HG03064 (cell line): Measurements from ENCODE around the gene TM7SF3.
"Not testable (repeated sequence)": the region's sequence is repeated elsewhere in the genome, so short reads cannot be mapped to it uniquely, and the experiment has no call there.

Source experiments
- ATAC-seq: cut with Tn5 transposase; IDR thresholded peaks from one replicate; pipeline ENCODE4 v1.9.1; 2021; ENCODE audit warnings: low read depth; ENCODE audit not compliant: unreplicated experiment

Gene TM7SF3

GRCh38 chr12:26987634-26988424 lies 26.4 kb downstream of the TM7SF3 start:
- ATAC-seq = no peak

- ATAC-seq = no peak
These were observed 31.3 kb downstream of the TM7SF3 start for GRCh38 chr12:26982866-26983265.

GRCh38 chr12:26979733-26980132 lies 34.5 kb downstream of the TM7SF3 start:
- ATAC-seq = no peak

- ATAC-seq = no peak
These were observed 35.4 kb downstream of the TM7SF3 start for GRCh38 chr12:26978801-26979200.

DNA sequence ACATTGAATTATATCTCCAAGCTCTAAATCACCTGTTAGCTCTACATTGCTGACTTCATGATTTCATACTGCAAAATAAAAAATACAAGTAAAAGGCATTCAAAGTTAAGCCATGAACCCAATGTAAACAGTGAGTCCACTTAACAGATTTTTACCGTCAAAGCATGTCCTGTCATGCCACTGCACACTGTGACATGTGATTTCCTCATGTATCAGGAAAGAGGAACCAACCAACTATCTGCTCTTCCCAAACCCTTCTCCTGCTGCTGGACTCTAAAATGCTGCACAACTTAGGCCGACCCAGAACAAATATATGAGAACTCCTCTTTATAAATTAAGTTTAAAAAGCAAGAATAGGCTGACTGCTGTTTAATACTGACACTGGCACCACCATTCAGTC lies 37.5 kb downstream of the TM7SF3 start:
- no peak for ATAC-seq

DNA sequence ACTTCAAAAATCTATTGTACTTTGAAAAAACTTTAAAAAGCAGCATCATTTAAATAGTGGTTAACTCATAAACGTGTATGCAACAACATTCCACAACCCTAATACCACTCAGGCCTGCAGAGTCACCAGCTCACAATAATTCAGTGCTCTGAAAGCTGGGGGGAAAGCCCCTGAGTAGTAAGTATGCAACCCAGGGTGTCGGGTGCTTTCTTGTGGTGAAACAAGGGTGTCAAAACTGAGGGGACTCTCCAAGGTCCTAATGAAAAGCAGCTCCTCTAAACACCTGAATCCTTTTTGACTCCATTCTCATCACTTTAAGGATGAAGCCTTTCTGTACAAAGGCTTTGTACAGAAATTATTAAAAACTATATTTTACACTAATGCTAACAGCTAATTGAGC lies 42.2 kb downstream of the TM7SF3 start:
- ATAC-seq = peak; percentile 88

DNA sequence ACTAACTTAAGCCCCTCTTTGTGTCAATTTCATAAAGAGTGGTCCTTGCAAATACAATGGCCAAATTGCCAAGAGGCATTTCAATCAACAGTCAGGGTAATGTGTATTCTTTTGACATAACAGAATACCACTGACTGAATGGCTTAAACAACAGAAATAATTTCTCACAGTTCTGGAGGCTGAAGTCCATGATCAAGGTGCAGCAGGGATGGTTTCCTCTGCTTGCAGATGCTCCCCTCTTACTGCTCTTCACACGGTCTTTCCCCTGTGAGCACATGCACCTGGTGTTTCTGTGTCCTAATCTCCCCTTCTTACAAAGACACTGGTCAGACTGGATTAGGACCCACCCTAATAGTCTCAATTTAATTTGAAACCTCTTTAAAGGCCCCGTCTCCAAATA lies 44.0 kb downstream of the TM7SF3 start:
- no peak for ATAC-seq

DNA sequence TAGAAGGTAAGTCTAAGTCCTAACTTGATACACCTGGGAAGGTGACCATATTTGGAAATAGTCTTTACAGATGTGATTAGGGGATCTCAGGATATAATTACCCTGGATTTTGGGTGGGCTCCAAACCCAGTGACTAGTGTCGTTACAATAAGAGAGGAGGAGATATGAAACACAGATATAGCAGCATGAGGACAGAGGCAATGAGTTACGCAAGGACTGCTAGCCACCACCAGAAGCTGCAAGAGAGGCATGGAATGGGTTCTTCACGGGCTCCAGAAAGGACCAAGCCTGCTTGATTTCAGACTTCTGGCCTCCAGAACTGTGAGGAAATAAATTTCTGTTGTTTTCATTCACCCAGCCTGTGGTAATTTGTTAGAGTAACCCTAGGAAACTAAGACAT lies 47.3 kb downstream of the TM7SF3 start:
- no peak for ATAC-seq

DNA sequence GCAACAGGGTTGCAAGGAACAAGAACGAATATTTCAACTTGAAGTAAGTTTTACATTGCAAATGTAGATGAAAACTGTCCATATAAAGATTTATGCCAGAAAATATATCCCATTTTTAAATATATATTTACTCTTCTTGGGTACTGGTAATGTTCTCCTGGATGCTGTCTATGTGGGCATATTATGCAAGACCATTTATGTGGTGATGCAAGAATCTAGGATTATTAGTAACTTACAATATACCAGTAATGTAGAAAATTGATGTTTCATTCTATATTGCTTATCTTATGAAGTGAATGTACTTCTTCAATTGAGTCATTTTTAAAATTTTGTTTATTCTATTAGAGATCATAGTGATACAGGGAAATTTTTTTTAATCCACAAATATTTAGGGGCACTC lies 50.8 kb downstream of the TM7SF3 start:
- ATAC-seq = no peak

GRCh38 chr12:26961803-26962202 lies 52.4 kb downstream of the TM7SF3 start:
- no peak for ATAC-seq

GRCh38 chr12:26961391-26961790 lies 52.8 kb downstream of the TM7SF3 start:
- ATAC-seq = not testable (repeated sequence)

GRCh38 chr12:26954027-26954426 lies 60.2 kb downstream of the TM7SF3 start:
- ATAC-seq = no peak

DNA sequence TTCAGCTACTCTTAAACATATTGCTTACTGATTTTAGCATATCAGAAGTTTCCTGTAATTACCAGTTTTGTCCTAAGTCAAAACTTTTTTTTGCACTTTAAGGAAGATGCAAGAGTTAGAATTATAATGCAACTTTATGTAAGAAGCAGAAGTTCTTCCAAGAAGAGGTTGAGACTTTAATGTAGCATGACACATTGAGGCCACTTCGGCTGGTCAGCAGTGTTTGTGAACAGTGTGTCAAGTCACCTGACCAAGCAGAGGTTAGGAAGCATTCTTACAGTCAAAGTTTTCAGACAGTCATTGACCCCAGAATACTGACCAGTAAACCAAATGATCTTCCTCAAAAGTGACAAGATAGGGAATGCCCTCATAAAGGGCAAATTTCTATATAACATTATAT lies 60.7 kb downstream of the TM7SF3 start:
- ATAC-seq = no peak

- ATAC-seq = no peak
These were observed 65.9 kb downstream of the TM7SF3 start for GRCh38 chr12:26948309-26948708.

DNA sequence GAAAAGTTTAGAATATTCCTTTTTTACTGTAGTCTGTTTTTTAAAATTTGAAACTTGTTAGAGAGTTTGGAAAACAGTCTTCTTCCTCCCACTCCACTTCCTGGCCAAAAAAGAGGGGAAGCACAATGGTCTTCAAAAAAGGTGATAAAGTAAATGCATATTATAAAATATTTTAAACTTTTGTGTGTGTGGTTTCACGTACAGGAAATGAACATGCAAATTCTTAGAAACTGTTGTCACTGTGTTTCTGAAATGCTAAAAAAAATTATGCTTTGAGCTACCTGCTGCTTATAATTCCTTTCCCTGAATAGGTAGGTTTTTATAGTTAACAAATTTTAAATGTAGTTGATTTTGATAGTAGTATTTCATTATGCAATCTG lies 73.0 kb downstream of the TM7SF3 start:
- no peak for ATAC-seq

DNA sequence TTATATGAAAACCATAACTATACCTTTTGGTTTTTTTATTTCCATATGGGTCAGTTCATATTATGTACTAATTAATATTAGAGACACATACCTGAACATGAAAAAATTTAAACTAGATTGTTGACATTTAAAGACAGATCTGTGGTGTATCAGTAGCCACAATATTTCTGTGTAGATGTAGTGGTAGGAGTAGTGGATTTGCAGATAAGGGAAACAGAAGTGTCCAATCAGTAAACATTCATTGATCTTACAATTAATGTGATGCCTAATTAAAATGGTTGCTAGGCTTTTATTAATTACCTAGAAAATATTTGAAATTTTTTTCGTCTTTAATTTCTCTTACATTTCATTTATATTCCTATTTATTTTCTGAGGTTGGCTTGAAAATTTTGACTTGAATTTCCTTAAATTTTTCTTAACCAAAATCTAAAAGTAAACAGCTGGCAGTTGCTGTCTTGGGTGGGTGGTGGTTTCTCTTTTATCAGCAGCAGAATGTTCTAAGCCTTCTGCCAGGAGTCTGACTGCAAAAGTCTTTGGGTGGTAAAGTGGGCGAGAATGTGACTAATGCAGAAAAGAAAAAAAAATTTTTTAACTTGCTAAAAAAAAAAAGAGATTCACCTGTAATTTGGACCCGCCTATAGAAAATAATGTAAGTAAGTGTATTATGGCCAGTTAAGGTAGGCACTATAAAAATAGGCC lies 73.5 kb downstream of the TM7SF3 start:
- ATAC-seq = no peak

- no peak for ATAC-seq
These were observed 74.2 kb downstream of the TM7SF3 start for GRCh38 chr12:26939953-26940352.

- ATAC-seq = no peak
These were observed 74.9 kb downstream of the TM7SF3 start for GRCh38 chr12:26939192-26939832.

GRCh38 chr12:26938701-26939062 lies 75.5 kb downstream of the TM7SF3 start:
- peak; percentile 11 for ATAC-seq

GRCh38 chr12:26937863-26938700 lies 76.1 kb downstream of the TM7SF3 start, which contains the start of the genes FGFR1OP2 and INTS13:
Gene FGFR1OP2 (plus strand): TSS chr12:26938470. CDS start chr12:26954159, 15,689 bp downstream.
Gene INTS13 (minus strand): TSS chr12:26937981. CDS start chr12:26936803, 1,178 bp downstream.
- peak; percentile 59 for ATAC-seq

GRCh38 chr12:26937443-26937862 lies 76.7 kb downstream of the TM7SF3 start:
- no peak for ATAC-seq
